ENCODE measurements around the gene NAA40. TPM values are rescaled to one million over a fixed set of nuclear protein-coding genes. Genes with fewer than 3 reads are reported as not detected.

NAA40 gene
- total and polyA plus RNA-seq, 7 donors: 4.6 to 13.7 (median 7.6) TPM

- TF ChIP-seq CTCF (IDR thresholded peaks at IDR 0.05): no peak
- Histone ChIP-seq H3K4me1 (peaks cover 10% of the 10 kb centered on the region), H3K36me3 (ENCODE audit: insufficient read depth in 1 of 2, low read depth in 1 of 2) (peaks cover 4 to 42% of the 10 kb centered on the region in 2 donors), H3K27me3 (ENCODE audit: insufficient read depth in 3 of 3, low read length in 2 of 3) (no peaks in the 10 kb centered on the region), H3K27ac (no peak overlapping the region), H3K4me3 (no peak overlapping the region), H3K9me3 (no peaks in the 10 kb centered on the region)
- DNase-seq: no peak
- 76 to 85% (median 77%) methylated on average over 11 of the region's 11 CpGs for WGBS, 3 donors
- intact Hi-C loops (cut with DNase I): no loop called here
- no peak for ATAC-seq
These were observed 59.1 kb downstream of the NAA40 start for GRCh38 chr11:63997801-63998337.

- no peaks in the 10 kb centered on the region for H3K27me3 ChIP-seq (ENCODE audit: insufficient read depth in 3 of 3, low read length in 2 of 3)
- no peak for DNase-seq
- WGBS, 3 donors: 74 to 81% (median 76%) methylated on average over 33 to 54 of the region's 54 CpGs
- no peak for ATAC-seq
- no peak for TF ChIP-seq CTCF (IDR thresholded peaks at IDR 0.05)
- H3K36me3 ChIP-seq (ENCODE audit: insufficient read depth in 1 of 2, low read depth in 1 of 2): peaks cover 4 to 42% of the 10 kb centered on the region in 2 donors
- H3K27ac ChIP-seq: no peak overlapping the region
- intact Hi-C loops (cut with DNase I): no loop called here
- no peaks in the 10 kb centered on the region for H3K9me3 ChIP-seq
- peaks cover 10% of the 10 kb centered on the region for H3K4me1 ChIP-seq
- peak overlapping the region; percentile 53 for H3K4me3 ChIP-seq
These were observed 60.0 kb downstream of the NAA40 start for GRCh38 chr11:63998558-63999348.

- no peak for TF ChIP-seq CTCF (IDR thresholded peaks at IDR 0.05)
- Histone ChIP-seq H3K27me3 (ENCODE audit: insufficient read depth in 3 of 3, low read length in 2 of 3) (no peaks in the 10 kb centered on the region), H3K9me3 (no peaks in the 10 kb centered on the region), H3K27ac (no peak overlapping the region), H3K4me1 (peaks cover 10% of the 10 kb centered on the region), H3K36me3 (ENCODE audit: insufficient read depth in 1 of 2, low read depth in 1 of 2) (peaks cover 4 to 42% of the 10 kb centered on the region in 2 donors), H3K4me3 (peak overlapping the region; percentile 53)
- ATAC-seq (peak in 3 of 4 donors; percentile 6 to 12 (median 10)), DNase-seq (peak; percentile 54 to 71)
- 44 to 57% (median 48%) methylated on average over 42 to 59 of the region's 59 CpGs for WGBS, 3 donors
- intact Hi-C loops (cut with DNase I): loop anchor here (1.0 to 2.0 kb wide), 2 partner anchors 149 kb away; no protein-coding TSS in a partner anchor
These were observed 60.7 kb downstream of the NAA40 start for GRCh38 chr11:63999349-64000025.

- intact Hi-C loops (cut with DNase I): loop anchor here (1.0 to 2.0 kb wide), 2 partner anchors 148 to 149 kb away; no protein-coding TSS in a partner anchor
- WGBS, 3 donors: 17 to 32% (median 20%) methylated on average over 39 to 67 of the region's 67 CpGs
- H3K27ac ChIP-seq: no peak overlapping the region
- TF ChIP-seq CTCF (IDR thresholded peaks at IDR 0.05): peak; percentile 75
- H3K36me3 ChIP-seq (ENCODE audit: insufficient read depth in 1 of 2, low read depth in 1 of 2): peaks cover 4 to 35% of the 10 kb centered on the region in 2 donors
- peaks cover 10% of the 10 kb centered on the region for H3K4me1 ChIP-seq
- H3K4me3 ChIP-seq: peak overlapping the region; percentile 53
- no peaks in the 10 kb centered on the region for H3K27me3 ChIP-seq (ENCODE audit: insufficient read depth in 3 of 3, low read length in 2 of 3)
- DNase-seq (peak; percentile 82 to 86), ATAC-seq (peak; percentile 77 to 87 (median 84))
- no peaks in the 10 kb centered on the region for H3K9me3 ChIP-seq
These were observed 61.4 kb downstream of the NAA40 start for GRCh38 chr11:64000026-64000739.

Measured in psoas muscle (tissue), 8 donors.